Mucosa of descending colon (tissue), 3 donors: ENCODE results near the gene NUDT2. TPM values are rescaled to one million over a fixed set of nuclear protein-coding genes. Genes with fewer than 3 reads are reported as not detected.
"Not testable (repeated sequence)": the region's sequence is repeated elsewhere in the genome, so short reads cannot be mapped to it uniquely, and the experiment has no call there.

ENCODE experiments used
- ATAC-seq: fragments of 200-7000 bp; cut with Tn5 transposase; one replicate; pipeline ENCODE4 v1.9.1; 2020; ENCODE audit warnings: mild to moderate bottlenecking, moderate library complexity
- DNase-seq, 3 donors: peaks; one replicate each; pipeline ENCODE4 v3.0.0-alpha.2; 2020
- H3K36me3 ChIP-seq: fragments of 200-600 bp; one replicate; pipeline ENCODE4 v1.8.0; 2021; ENCODE audit warnings: low read depth, mild to moderate bottlenecking
- H3K4me1 ChIP-seq: fragments of 200-600 bp; one replicate; pipeline ENCODE4 v1.8.0; 2021; ENCODE audit warnings: low read depth, mild to moderate bottlenecking
- H3K4me3 ChIP-seq: fragments of 200-600 bp; one replicate; pipeline ENCODE4 v1.8.0; 2021; ENCODE audit warnings: mild to moderate bottlenecking
- H3K9me3 ChIP-seq: fragments of 200-600 bp; one replicate; pipeline ENCODE4 v1.8.0; 2021; ENCODE audit warnings: mild to moderate bottlenecking
- CTCF ChIP-seq: fragments of 200-600 bp; IDR thresholded peaks from one replicate; pipeline ENCODE4 v1.8.0; 2022; ENCODE audit warnings: antibody characterized with exemption, mild to moderate bottlenecking
- intact Hi-C, 2 donors: fragments of 100-400 bp; cut with DNase I in 1 of 2; cut with micrococcal nuclease in 1 of 2; formaldehyde crosslinking; loops; one replicate each; pipeline versions ENCODE4 v1.11.0 to v1.11.1; 2022; cut with DNase I, micrococcal nuclease
- total RNA-seq, 3 donors: library from RNA; stranded (reverse); fragmentation: NEBNext Ultra II Directional in 2 of 3; extraction: Animal tissue kit (Norgen Biotek cat#: 25700) in 2 of 3; gene quantifications; one replicate each; pipeline versions ENCODE4 v1.2.1 to v1.2.4, GENCODE V29; 2021 to 2023
- donor health status: DM: no; HTN: no; CAD: no; lungs with moderate emphysema.
- donor health status: DM: no; HTN: no; CAD: no.
- donor health status: DM: no; HTN: yes; CAD: no.

The NUDT2 gene
- total RNA-seq, 3 donors from 2014 or later: 14.9 to 19.9 (median 17.2) TPM

DNA sequence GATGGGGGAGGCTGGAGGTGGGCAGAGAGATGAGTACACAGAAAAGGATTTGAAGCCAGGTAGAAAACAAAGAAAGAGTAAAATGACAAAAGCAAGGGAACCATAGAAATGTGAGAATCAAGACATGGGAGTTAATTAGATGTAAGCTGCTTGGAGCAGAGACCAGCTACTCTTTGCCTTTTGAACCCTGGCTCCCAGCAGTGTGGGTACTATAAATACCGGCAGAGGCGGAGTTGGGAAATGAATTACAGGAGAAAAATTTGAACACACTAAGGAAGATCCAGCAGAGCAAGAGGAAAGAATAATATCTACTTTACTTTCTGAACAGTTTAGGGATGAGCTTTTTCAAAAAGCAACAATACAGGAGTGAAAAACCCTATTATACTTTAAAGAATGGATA is 36.8 kb upstream of the NUDT2 start:
- Histone ChIP-seq H3K36me3 (no peaks in the 10 kb centered on the region), H3K9me3 (no peaks in the 10 kb centered on the region), H3K4me1 (no peaks in the 10 kb centered on the region), H3K4me3 (no peak overlapping the region)
- no peak for TF ChIP-seq CTCF
- intact Hi-C loops: no loop called here
- no peak for DNase-seq
- no peak for ATAC-seq

GRCh38 chr9:34301064-34301463 is 28.3 kb upstream of the NUDT2 start:
- H3K9me3 ChIP-seq, H3K36me3 ChIP-seq, ATAC-seq, H3K4me3 ChIP-seq, DNase-seq, intact Hi-C loops, H3K4me1 ChIP-seq: not testable (repeated sequence)

DNA sequence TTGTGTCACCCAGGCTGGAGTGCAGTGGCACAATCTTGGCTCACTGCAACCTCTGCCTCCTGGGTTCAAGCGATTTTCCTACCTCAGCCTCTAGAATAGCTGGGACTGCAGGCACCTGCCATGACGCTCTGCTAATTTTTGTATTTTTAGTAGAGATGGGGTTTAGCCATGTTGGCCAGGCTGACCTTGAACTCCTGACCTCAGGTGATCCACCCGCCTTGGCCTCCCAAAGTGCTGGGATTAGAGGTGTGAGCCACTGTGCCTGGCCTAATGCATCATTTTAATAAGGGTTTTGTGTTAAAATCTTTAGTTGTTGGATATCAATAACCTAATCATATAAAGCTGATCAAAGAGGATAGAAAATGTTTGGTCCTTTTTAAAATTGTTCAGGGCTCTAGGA is 21.1 kb upstream of the NUDT2 start:
- H3K4me1 ChIP-seq, ATAC-seq, intact Hi-C loops, H3K4me3 ChIP-seq, DNase-seq, H3K36me3 ChIP-seq, H3K9me3 ChIP-seq: not testable (repeated sequence)

GRCh38 chr9:34310215-34310614 is 19.2 kb upstream of the NUDT2 start:
- Histone ChIP-seq H3K4me1 (no peaks in the 10 kb centered on the region), H3K36me3 (no peaks in the 10 kb centered on the region), H3K4me3 (no peak overlapping the region), H3K9me3 (no peaks in the 10 kb centered on the region)
- no peak for TF ChIP-seq CTCF
- DNase-seq (no peak), ATAC-seq (no peak)
- intact Hi-C loops: no loop called here

GRCh38 chr9:34311499-34312185 is 17.7 kb upstream of the NUDT2 start:
- DNase-seq: no peak
- no peak overlapping the region for H3K4me3 ChIP-seq
- H3K36me3 ChIP-seq: no peaks in the 10 kb centered on the region
- TF ChIP-seq CTCF: no peak
- ATAC-seq: no peak
- intact Hi-C loops: no loop called here
- H3K9me3 ChIP-seq: no peaks in the 10 kb centered on the region
- H3K4me1 ChIP-seq: no peaks in the 10 kb centered on the region

DNA sequence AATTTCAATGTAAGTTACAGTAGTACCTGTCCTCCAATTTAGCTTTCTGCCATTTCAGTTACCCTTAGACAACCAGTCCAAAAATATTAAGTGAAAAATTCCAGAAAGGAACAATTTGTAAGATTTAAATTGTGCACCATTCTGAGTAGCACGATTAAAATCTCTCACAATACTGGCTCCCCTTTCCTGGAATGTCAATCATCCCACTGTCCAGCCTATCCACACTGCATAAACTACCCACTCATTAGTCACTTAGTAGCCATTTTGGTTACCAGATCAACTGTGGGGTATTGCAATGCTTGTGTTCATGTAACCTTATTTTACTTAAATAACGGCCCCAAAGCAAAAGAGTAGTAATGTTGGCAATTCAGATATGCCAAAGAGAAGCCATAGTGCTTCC is 11.9 kb upstream of the NUDT2 start:
- Histone ChIP-seq H3K9me3 (no peaks in the 10 kb centered on the region), H3K36me3 (no peaks in the 10 kb centered on the region), H3K4me1 (no peaks in the 10 kb centered on the region), H3K4me3 (no peak overlapping the region)
- DNase-seq: no peak
- no peak for TF ChIP-seq CTCF
- ATAC-seq: no peak
- intact Hi-C loops: no loop called here
